ENCODE measurements around the gene SCYL2.
A peak's percentile ranks its signal among the peaks of the same experiment; 100 is the strongest.
"Not testable (repeated sequence)": the region's sequence is repeated elsewhere in the genome, so short reads cannot be mapped to it uniquely, and the experiment has no call there.

The SCYL2 gene, protein sequence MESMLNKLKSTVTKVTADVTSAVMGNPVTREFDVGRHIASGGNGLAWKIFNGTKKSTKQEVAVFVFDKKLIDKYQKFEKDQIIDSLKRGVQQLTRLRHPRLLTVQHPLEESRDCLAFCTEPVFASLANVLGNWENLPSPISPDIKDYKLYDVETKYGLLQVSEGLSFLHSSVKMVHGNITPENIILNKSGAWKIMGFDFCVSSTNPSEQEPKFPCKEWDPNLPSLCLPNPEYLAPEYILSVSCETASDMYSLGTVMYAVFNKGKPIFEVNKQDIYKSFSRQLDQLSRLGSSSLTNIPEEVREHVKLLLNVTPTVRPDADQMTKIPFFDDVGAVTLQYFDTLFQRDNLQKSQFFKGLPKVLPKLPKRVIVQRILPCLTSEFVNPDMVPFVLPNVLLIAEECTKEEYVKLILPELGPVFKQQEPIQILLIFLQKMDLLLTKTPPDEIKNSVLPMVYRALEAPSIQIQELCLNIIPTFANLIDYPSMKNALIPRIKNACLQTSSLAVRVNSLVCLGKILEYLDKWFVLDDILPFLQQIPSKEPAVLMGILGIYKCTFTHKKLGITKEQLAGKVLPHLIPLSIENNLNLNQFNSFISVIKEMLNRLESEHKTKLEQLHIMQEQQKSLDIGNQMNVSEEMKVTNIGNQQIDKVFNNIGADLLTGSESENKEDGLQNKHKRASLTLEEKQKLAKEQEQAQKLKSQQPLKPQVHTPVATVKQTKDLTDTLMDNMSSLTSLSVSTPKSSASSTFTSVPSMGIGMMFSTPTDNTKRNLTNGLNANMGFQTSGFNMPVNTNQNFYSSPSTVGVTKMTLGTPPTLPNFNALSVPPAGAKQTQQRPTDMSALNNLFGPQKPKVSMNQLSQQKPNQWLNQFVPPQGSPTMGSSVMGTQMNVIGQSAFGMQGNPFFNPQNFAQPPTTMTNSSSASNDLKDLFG
- 50.9 to 78.3 (median 68.4) reads per million in 4 donors for total RNA-seq

DNA sequence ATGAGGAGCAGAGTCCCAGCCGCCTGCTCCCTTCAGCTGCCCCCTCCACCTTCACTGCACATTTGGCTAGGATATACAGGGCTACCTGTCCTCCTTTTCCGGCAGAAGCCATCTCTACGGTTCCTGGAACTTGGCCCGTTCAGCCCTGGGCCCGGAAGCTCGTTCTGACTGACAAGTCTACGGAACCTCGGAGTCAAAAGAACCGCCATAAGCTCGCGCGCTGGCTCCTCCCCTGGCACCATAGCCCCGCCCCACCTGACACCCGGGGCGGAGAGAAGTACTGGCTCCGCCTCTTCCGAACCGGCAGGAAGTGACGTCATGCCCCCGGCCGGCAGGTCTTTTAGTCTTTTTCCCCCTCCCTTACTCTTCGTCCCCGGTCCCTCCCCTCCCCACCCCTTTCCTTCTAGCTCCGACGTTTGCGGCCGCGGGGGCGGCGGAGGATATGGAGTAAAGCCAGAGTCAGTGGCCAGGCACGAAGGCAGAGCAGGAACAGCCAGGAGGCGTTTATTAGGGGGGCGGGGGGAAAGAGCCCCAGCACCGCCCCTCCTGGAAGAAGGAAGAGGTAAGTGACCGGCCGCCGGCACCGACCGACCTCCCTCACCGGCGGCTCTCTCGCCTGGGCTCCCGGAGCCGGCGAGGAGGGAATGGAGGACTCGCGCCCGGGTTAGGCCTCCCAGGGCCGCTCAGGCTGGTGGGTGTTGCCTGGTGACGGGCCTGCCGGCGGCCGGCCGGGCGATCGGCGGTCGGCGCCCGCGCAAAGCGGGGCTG, at the start of gene SCYL2, which contains the start of gene DEPDC4:
TSS of gene SCYL2 (plus strand) at position 343 of the 768 bp plus-strand sequence. CDS start 15,794 bp downstream, outside the sequence.
TSS of gene DEPDC4 (minus strand) at position 245 of the 768 bp plus-strand sequence. CDS start at position 242, 3 bp downstream.
- peak; percentile 84 to 95 (median 90) for DNase-seq

DNA sequence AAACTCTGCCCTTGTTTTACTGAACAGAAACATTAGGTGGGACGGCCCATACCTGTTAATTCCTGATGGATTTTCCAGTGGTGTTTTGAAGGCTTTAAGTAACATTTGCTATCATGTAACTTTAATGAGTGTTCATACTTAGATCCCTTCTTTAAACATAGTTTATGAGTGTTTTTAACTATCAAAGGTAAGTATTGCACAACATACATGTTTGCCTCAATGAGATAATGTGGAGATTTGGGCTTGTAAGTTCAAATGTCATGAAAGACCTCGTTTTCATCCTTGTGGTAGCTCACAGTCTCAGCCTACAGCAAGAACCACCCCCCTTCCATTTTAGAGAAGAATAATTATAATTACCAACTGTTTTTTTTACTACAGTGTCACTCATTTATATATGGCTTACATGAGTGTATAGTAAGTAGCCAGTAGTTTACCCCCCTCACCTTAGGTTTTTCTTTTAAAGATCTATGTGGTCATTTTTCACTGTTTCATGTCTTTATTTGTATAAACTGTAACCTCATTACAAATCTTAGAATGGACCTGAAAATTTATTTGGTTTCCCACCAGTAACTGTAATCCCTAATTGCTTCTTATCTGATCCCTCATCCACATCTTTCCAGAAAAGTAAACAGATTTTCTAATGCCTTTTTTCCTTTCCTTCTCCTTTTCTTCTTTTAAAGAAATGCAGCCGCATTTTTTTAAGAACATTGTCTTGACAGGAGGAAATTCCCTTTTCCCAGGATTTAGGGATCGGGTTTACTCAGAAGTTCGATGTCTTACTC, 47.5 kb upstream of the SCYL2 start:
- DNase-seq = no peak

DNA sequence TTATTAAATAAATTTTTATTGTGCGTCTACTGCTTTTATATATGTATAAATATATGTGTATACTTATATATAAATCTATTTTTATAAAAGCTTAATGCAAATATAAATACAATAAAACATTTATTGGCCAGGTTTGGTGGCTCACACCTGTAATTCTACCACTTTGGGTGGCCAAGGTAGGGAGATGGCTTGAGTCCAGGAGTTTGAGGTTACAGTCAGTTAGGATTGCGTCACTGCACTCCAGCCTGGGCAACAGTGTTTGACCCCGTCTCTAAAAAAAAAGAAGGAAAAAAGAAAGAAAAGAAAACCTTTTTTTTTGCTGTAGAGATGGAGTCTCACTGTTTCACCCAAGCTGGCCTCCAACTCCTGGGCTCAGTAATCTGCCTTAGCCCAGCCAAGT, 45.5 kb upstream of the SCYL2 start:
- DNase-seq = no peak

DNA sequence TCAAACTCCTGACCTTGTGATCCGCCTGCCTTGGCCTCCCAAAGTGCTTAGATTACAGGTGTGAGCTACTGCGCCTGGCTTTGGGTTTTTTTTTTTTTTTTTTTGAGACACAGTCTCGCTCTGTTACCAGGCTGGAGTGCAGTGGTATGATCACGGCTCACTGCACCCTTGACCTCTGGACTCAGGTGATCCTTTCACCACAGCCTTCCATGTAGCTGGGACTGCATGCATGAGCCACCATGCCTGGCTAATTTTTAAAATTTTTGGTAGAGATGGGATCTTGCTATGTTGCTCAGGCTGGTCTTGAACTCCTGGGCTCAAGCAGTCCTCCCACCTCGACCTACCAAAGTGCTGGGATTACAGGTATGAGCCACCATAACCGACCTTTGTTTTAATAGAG, 44.8 kb upstream of the SCYL2 start:
- DNase-seq = not testable (repeated sequence)

DNA sequence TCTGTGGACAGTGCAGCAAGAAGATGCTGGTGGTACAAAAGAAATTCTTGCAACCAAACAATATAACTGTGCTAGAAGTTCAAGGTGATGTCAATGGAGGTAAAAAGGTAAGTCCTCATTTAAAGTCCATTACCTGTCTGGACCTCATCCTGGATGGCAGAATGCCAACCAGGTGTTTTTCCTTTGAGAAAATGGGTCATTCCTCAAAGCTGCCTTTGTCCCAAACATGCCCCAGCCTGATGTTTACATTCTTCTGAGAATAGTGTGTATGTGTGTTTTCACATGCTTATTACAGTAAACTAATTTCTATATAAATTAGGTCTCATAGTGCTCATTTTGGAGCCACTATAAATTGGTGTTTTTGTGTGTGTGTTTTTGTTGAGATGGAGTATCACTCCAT, 41.5 kb upstream of the SCYL2 start:
- DNase-seq = no peak

DNA sequence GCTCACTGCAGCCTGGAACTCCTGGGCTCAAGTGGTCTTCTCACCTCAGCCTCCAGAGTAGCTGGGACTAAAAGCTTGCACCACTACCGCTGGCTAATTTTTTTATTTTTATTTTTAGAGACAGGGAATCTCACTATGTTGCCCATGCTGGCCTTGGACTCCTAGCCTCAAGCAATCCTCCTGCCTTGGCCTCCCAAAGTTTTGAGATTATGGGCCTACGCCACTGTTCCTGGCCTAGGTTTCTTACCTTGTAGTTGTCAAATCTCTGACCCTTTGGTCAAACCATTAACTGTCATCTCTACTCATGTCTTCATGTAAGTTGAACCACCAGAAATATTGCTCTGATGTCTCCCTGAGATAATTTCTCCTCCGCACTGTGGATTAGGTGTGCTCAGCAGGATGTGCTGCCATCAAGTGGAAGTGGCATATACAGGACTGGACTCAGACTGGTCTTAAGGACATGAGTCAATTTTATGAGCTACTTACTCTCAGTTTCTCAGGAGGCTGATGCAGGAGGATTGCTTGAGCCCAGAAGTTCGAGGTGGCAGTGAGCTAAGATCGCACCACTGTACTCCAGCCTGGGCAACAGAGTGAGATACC, 37.8 kb upstream of the SCYL2 start:
- peak in 1 of 5 donors; percentile 8 for DNase-seq

DNA sequence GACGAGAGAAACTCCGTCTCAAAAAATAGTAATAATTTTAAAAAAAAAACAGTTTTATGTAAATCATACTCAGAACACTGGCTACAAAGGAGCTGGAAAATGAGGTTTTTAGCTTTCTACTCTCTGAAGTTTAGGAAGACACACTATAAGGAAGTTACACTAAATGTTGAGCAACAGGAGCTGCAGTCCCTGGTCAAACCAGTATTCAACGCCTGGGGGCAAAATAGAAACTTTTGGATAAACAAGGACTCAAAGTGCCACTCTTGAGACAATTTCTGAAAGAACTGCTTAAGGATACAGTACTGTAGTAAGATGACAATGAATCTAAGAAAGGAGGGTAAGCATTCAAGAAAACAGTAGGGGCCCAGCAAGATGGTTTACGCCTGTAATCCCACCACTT, 37.1 kb upstream of the SCYL2 start:
- no peak for DNase-seq

DNA sequence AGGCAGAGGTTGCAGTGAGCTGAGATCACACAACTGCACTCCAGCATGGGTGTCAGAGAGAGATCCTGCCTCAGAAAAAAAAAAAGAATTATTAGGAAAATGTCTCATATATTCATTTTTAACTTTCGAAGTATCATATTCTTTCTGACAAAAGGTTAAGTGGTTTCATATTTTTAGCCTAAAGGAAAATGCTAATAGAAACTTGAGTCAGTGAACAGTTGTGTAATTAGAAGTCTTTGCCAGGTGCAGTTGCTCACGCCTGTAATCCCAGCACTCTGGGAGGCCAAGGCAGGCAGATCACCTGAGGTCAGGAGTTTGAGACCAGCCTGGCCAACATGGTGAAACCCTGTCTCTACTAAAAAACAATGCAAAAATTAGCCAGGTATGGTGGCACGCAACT, 35.1 kb upstream of the SCYL2 start:
- DNase-seq = not testable (repeated sequence)

DNA sequence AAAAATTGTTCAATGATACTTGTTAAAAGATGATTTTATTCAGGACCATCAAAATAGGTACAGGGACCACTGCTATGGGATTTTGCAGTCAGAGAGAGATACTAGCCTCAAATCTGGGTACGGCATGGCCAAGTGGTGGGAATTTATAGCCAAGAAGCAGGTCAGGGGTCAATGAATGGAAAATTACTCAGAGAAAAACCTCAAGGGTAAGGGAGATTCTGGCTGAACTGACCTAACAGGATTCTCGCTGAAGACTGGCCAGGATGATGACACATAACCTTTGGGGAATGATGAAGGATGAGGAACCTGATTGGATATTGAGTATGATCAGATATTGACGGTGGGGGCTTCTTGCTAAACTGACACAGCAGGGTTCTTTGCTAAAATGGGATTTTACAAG, 32.8 kb upstream of the SCYL2 start:
- no peak for DNase-seq

DNA sequence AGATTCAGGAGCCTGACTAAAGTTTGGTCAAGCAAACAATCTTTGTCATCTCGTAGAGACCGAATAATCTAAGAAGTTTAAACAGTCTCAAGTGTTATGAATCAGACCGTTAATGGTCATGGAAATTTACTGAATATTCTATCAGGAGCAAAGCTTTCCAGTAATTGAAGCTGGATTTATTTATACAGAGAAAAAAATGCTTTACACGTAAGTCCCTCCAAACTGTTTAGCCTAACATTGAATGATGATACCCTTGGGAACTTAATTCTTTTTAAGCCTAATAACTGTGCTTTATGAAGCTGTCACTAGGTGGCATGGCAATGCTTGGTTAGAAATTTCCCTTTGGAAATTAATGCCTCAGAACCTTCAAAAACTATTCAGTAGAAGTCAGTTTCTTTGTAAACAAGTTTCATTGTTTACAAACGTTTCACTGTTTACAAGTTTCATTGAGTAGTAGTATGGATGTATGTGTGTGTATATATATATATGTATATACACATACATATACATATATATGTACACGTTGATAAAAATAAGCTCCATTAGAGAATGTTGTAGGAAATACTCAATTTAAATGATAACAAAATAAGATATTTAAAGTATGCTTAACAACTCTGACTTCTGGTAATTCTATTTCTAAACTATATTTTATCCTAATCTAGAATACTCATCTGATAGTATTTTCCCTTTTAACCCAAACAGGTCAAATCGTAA, 32.2 kb upstream of the SCYL2 start:
- DNase-seq = peak in 1 of 5 donors; percentile 25

DNA sequence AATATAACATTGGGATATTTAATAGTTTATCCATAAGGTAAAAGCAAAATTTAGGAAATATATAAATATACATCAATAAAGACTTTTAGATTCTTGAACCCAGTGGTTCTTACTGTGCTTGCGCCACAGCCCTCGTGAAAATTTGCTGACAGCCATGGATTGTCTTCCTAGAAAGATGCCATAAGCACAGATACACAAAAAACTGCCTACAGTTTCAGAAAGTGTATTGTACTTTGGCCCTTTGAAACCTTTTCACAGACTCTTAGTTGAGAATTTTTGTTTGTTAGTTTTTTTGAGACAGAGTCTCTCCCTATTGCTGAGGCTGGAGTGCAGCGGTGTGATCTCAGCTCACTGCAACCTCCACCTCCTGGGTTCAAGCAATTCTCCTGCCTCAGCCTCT, 28.2 kb upstream of the SCYL2 start:
- DNase-seq = no peak

DNA sequence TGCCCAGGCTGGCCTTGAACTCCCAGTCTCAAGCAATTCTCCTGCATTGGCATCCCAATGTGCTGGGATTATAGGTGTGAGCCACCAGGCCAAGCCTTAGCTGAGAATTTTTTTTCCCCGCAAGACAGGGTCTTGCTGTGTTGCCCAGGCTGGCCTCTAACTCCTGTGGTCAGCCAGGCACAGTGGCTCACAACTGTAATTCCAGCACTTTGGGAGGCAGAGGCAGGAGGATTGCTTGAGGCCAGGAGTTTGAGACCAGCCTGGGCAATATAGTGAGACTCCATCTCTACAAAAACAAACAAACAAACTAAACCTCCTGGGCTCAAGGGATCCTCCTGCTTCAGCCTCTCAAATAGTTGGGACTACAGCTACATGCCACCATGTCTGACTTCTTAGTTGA, 27.4 kb upstream of the SCYL2 start:
- no peak for DNase-seq

DNA sequence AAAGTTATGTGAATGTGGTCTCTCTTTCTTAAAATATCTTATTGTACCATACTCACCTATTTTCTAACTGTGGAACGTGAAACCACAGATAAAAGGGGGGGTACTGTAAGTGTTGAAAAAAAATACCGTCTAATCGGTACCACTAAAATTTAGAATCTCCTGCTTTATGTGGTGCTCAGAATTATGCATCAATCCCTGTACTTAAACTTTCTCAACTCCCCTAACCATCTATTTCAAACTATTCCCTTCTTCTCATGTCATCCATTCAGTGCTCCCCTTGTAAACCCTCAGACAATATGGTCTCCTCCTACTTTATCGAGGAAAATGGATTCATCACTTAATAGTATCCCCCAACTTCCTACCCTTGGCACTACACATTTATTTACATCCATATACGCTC, 23.8 kb upstream of the SCYL2 start:
- no peak for DNase-seq

DNA sequence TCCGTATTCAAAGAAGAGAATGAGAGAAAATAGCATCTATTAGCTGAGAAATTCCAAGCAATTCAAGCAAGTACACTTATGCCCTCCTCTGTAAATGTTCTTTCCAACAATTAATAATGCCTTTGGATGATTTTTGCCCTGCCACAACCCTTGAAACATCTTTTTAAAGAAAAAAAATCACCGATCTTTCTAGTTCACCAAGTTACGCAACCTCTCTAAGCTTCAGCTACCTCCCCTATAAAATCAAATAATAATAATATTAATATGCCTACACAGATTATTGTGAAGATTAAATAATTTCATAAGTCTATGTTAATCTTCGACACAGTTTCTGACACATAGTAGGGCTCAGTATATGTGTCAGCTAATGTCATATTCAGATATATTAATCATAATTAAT, 19.2 kb upstream of the SCYL2 start:
- DNase-seq = no peak

DNA sequence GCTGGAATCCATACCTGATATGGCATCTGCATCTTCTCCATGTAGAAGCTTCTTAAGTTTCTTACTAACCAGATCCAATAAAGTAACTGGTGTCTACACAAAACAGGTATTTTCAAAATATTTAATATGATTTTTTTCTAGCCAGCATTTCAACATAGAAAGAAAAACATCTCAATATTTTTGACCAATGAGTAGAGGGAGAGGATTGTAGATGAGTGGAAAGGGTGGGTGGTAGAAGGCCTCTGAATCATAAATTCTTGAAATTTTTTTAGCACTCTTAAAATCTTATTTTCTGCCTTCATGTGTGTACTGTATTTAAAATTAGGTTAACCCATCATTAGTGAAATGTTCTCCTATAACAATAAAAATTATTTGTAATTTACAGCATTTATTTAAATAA, 18.1 kb upstream of the SCYL2 start:
- DNase-seq = no peak

DNA sequence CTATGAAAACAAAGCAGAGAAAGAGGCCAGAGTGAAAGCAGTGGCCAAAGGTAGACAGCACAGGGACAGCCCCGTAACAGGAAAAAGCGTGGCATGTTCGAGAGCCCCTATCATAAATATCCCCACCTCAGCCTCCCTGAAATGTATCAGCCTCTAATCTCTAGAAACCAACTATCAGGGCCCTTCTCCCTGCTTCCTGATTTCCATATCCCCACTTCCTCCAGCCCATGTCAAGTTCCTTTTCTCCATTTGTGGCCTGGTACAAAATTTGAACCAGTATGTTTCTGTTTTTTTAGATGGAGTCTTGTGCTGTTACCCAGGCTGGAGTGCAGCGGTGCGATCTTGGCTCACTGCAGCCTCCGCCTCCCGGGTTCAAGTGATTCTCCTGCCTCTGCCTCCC, 17.0 kb upstream of the SCYL2 start:
- DNase-seq = no peak

DNA sequence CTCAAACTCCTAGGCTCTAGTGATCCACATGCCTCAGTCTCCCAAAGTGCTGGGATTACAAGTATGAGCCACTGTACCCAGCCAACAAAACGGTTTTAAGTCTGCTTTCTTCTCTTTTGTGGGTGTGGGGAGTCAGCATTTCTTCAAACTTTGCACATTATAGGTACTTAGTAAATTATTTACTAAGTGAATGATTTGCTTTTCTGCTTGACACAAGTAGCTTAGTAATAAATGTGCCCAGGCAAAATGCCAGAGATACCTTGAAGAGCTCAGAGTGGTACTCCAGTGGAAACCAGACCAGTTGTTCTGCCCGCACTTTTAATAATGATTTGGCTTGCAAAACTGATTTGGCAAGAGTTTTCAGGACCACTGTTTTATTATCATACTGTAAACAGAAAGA, 15.1 kb upstream of the SCYL2 start:
- no peak for DNase-seq

DNA sequence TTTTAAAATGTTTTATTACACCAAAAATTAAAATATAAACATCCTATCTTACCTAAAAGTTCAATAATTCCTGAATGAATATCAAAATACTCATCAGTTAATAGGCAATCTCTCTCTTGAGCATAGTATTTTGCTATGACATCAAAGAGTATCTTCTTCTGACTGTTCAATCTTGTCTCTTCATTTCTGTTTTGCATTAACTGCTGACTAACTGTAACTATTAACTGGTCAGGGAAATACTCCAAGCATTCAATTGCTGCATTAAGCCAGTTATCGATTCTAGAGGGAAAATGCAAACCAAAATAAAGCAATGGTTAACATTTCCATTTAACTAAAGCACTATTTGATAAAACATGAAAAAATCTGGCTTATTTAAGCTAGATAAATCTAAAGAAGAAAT, 13.5 kb upstream of the SCYL2 start:
- DNase-seq = no peak

DNA sequence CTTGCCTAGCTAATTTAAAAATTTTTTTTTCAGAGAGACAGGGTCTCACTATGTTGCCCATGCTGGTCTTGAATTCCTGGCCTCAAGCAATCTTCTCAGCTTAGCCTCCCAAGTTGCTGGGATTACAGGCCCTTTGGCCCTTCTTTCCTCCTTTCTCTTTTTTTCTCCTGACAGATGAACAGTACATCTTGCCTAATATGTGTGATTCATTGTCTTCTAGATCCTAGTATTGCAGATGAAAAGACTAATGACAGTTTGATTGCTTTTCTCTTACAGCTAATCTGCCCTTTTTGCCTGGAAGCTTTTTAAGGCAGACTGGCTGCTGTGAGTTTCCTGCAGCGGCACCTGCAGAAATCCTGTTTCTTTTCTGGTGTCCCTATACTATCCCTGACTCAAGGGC, 12.1 kb upstream of the SCYL2 start:
- no peak for DNase-seq

DNA sequence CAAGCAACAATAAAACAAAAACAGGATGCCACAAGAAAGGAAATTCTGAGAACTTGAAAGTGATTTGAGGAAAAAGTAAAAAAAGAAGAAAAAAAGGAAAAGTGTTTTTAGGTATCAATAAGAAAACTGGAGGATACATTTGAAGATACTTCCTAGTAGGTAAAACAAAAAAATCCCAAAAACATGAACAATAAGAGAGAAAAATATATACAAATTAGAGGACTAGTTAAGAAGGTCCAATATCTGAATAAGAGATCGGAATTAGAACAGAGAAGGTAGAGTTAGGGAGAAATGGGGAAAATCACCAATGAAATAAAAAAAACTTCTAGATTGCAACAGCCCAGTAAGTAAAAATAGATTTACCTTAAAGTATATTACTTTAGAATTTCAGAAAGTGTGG, 8.8 kb upstream of the SCYL2 start:
- DNase-seq = no peak

DNA sequence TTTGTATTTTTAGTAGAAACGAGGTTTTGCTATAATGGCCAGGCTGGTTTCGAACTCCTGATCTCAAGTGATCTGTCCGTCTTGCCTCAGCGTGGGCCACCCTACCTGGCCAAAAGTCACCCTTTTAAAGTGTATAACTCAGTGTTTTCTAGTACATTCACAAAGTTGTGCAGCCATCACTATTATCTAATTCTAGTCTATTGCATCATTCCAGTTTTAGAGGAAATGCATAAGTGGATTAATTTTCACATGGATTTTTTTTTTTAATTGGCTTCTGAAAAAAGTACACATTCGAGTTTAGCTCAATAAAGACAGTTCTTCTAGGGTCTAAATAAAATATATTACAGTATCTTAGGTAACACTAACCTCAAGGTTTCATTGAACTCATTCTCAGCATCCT, 3.8 kb upstream of the SCYL2 start:
- no peak for DNase-seq

Measured in T-helper 1 cell (primary cell).